HepG2 (cell line): ENCODE data around the gene SAP25. TPM values are rescaled to one million over a fixed set of nuclear protein-coding genes. Genes with fewer than 3 reads are reported as not detected.

Experiments used
- FIP1L1 ChIP-seq: fragments of 200-400 bp; formaldehyde crosslinking; IDR thresholded peaks from 2 replicates; pipeline ENCODE4 v1.6.1; 2018; ENCODE audit warnings: low read depth, mild to moderate bottlenecking, low read length, moderate library complexity, borderline replicate concordance; ENCODE audit not compliant: insufficient read depth
- IRF2 ChIP-seq: IDR thresholded peaks from 2 replicates; pipeline ENCODE4 v1.6.1; 2018; ENCODE audit warnings: missing genetic modification reagents, missing compliant biosample characterization
- POLR2G ChIP-seq: fragments of 200-400 bp; formaldehyde crosslinking; IDR thresholded peaks from 2 replicates; pipeline ENCODE4 v1.6.1; 2018; ENCODE audit warnings: mild to moderate bottlenecking, low read depth, low read length, moderate library complexity
- PTBP1 ChIP-seq: fragments of 200-400 bp; formaldehyde crosslinking; IDR thresholded peaks from 2 replicates; pipeline ENCODE4 v1.6.1; 2018; ENCODE audit warnings: low read length, low read depth; ENCODE audit not compliant: poor library complexity, severe bottlenecking
- SRSF1 ChIP-seq: fragments of 200-400 bp; formaldehyde crosslinking; optimal IDR thresholded peaks from 2 replicates; pipeline ENCODE3; 2017; ENCODE audit warnings: mild to moderate bottlenecking, low read depth, low read length, moderate library complexity
- TBX2 ChIP-seq: sonication (generic); formaldehyde crosslinking; IDR thresholded peaks from 2 replicates; pipeline ENCODE4 v1.5.0; 2020; ENCODE audit warnings: missing genetic modification reagents, mild to moderate bottlenecking, borderline replicate concordance
- ZNF644 ChIP-seq: IDR thresholded peaks from 2 replicates; pipeline ENCODE4 v1.6.1; 2016; ENCODE audit warnings: low read depth
- polyA plus RNA-seq, 8 experiments: library from polyadenylated mRNA; depleted of rRNA in 3 of 8; stranded (reverse) in 7 of 8; unstranded in 1 of 8; fragments of >200 nt; fragmentation: Illumina TruSeq in 4 of 8; extraction: Trizol in 4 of 8; gene quantifications; 2 replicates each; pipeline versions ENCODE4 v1.2.1 to v1.2.3, GENCODE V29; 2011 to 2016; ENCODE audit warnings: low read depth in 4 of 8, missing spikeins in 1 of 8, mixed read lengths in 1 of 8; ENCODE audit not compliant: insufficient read depth in 1 of 8
- total RNA-seq, 5 experiments: library from RNA; depleted of rRNA; stranded (reverse); fragments of >200 nt; fragmentation: Illumina TruSeq; extraction: Trizol; gene quantifications; 2 replicates each; pipeline ENCODE4 v1.2.3, GENCODE V29; 2016; ENCODE audit warnings: low read depth in 1 of 5
- TF ChIP-seq, protein P1 (sequence below): sonication (generic); formaldehyde crosslinking; IDR thresholded peaks from one replicate; pipeline ENCODE4 v1.5.1; 2020; ENCODE audit warnings: mild to moderate bottlenecking, missing genetic modification reagents; ENCODE audit errors: not compliant biosample characterization
- TF ChIP-seq, protein P2 (sequence below): IDR thresholded peaks from 2 replicates; pipeline ENCODE4 v1.6.1; 2016; ENCODE audit warnings: missing genetic modification reagents, missing compliant biosample characterization
- TF ChIP-seq, protein P3 (sequence below): fragments of 450-650 bp; IDR thresholded peaks from 2 replicates; pipeline ENCODE4 v1.6.1; 2016
- TF ChIP-seq, protein P4 (sequence below): sonication (generic); formaldehyde crosslinking; IDR thresholded peaks from 2 replicates; pipeline ENCODE4 v1.5.1; 2020; ENCODE audit warnings: mild to moderate bottlenecking, missing genetic modification reagents, moderate library complexity
- TF ChIP-seq, protein P5 (sequence below): sonication (generic); formaldehyde crosslinking; IDR thresholded peaks from 2 replicates; pipeline ENCODE4 v1.8.1; 2022; ENCODE audit warnings: low read depth, mild to moderate bottlenecking, missing genetic modification reagents

Gene SAP25
- total and polyA plus RNA-seq, 2 of the 13 experiments (the other 11 are each of a cell fraction or from before 2014, with no cell fraction given) = 0.15 to 0.20 TPM

DNA sequence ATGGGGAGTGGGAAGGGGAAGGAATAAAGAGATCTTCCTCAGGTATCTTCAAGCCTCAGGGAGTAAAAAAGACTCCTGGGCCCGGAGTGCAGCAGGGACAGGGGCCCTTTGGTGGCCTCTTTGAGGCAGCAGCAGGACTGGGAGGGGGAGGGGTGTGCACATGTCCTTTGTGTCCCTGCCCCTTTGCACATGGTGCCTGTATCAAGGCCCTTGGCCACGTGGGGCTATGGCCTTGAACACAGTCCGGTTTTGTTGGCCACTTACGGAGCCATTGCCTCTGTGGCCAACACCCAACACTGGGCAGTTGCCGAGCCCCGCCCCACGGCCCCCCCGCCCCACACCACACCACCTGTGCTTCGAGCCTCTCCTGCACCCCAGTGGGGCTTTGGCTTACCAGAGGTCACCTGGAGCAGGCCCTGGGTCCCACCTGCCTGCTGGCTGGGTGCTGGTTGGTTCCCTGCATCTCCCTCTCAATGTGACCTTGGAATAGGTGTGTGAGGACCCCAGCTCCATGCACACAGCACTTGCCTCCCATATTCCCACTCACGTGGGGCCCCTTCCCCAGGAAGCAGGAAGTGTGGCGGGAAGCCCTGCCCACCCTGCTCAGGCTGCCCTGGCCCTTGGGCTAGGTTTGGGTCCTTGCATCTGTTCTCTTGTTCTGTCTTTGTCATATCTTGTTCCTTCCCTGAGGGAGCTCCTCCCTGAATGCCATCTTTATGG lies 5.4 kb downstream of the SAP25 start (continued):
- TF ChIP-seq, protein P1, sequence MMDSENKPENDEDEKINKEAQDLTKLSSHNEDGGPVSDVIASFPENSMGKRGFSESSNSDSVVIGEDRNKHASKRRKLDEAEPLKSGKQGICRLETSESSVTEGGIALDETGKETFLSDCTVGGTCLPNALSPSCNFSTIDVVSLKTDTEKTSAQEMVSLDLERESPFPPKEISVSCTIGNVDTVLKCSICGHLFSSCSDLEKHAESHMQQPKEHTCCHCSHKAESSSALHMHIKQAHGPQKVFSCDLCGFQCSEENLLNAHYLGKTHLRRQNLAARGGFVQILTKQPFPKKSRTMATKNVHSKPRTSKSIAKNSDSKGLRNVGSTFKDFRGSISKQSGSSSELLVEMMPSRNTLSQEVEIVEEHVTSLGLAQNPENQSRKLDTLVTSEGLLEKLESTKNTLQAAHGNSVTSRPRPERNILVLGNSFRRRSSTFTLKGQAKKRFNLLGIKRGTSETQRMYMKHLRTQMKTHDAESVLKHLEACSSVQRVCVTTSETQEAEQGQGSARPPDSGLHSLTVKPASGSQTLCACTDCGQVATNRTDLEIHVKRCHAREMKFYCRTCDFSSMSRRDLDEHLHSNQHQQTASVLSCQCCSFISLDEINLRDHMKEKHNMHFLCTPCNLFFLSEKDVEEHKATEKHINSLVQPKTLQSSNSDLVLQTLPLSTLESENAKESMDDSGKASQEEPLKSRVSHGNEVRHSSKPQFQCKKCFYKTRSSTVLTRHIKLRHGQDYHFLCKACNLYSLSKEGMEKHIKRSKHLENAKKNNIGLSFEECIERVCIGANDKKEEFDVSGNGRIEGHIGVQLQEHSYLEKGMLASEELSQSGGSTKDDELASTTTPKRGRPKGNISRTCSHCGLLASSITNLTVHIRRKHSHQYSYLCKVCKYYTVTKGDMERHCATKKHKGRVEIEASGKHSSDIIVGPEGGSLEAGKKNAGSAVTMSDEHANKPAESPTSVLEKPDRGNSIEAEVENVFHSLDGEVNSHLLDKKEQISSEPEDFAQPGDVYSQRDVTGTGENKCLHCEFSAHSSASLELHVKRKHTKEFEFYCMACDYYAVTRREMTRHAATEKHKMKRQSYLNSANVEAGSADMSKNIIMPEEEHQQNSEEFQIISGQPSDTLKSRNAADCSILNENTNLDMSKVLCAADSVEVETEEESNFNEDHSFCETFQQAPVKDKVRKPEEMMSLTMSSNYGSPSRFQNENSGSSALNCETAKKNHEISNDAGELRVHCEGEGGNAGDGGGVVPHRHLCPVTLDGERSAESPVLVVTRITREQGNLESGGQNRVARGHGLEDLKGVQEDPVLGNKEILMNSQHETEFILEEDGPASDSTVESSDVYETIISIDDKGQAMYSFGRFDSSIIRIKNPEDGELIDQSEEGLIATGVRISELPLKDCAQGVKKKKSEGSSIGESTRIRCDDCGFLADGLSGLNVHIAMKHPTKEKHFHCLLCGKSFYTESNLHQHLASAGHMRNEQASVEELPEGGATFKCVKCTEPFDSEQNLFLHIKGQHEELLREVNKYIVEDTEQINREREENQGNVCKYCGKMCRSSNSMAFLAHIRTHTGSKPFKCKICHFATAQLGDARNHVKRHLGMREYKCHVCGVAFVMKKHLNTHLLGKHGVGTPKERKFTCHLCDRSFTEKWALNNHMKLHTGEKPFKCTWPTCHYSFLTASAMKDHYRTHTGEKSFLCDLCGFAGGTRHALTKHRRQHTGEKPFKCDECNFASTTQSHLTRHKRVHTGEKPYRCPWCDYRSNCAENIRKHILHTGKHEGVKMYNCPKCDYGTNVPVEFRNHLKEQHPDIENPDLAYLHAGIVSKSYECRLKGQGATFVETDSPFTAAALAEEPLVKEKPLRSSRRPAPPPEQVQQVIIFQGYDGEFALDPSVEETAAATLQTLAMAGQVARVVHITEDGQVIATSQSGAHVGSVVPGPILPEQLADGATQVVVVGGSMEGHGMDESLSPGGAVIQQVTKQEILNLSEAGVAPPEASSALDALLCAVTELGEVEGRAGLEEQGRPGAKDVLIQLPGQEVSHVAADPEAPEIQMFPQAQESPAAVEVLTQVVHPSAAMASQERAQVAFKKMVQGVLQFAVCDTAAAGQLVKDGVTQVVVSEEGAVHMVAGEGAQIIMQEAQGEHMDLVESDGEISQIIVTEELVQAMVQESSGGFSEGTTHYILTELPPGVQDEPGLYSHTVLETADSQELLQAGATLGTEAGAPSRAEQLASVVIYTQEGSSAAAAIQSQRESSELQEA (CRISPR knock-in tag) = peak; percentile 81
- no peak for TF ChIP-seq PTBP1
- TF ChIP-seq, protein P2, sequence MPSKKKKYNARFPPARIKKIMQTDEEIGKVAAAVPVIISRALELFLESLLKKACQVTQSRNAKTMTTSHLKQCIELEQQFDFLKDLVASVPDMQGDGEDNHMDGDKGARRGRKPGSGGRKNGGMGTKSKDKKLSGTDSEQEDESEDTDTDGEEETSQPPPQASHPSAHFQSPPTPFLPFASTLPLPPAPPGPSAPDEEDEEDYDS = peak; percentile 39; the same call in 1 of the 2 replicates
- TF ChIP-seq ZNF644 = peak; percentile 100
- 0 out of 2 replicates have a peak, but pooled peaks have one; percentile 14 for TF ChIP-seq FIP1L1
- TF ChIP-seq, protein P3, sequence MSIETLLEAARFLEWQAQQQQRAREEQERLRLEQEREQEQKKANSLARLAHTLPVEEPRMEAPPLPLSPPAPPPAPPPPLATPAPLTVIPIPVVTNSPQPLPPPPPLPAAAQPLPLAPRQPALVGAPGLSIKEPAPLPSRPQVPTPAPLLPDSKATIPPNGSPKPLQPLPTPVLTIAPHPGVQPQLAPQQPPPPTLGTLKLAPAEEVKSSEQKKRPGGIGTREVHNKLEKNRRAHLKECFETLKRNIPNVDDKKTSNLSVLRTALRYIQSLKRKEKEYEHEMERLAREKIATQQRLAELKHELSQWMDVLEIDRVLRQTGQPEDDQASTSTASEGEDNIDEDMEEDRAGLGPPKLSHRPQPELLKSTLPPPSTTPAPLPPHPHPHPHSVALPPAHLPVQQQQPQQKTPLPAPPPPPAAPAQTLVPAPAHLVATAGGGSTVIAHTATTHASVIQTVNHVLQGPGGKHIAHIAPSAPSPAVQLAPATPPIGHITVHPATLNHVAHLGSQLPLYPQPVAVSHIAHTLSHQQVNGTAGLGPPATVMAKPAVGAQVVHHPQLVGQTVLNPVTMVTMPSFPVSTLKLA = peak; percentile 98
- TF ChIP-seq, protein P4, sequence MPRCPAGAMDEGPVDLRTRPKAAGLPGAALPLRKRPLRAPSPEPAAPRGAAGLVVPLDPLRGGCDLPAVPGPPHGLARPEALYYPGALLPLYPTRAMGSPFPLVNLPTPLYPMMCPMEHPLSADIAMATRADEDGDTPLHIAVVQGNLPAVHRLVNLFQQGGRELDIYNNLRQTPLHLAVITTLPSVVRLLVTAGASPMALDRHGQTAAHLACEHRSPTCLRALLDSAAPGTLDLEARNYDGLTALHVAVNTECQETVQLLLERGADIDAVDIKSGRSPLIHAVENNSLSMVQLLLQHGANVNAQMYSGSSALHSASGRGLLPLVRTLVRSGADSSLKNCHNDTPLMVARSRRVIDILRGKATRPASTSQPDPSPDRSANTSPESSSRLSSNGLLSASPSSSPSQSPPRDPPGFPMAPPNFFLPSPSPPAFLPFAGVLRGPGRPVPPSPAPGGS = no peak
- TF ChIP-seq, protein P5, sequence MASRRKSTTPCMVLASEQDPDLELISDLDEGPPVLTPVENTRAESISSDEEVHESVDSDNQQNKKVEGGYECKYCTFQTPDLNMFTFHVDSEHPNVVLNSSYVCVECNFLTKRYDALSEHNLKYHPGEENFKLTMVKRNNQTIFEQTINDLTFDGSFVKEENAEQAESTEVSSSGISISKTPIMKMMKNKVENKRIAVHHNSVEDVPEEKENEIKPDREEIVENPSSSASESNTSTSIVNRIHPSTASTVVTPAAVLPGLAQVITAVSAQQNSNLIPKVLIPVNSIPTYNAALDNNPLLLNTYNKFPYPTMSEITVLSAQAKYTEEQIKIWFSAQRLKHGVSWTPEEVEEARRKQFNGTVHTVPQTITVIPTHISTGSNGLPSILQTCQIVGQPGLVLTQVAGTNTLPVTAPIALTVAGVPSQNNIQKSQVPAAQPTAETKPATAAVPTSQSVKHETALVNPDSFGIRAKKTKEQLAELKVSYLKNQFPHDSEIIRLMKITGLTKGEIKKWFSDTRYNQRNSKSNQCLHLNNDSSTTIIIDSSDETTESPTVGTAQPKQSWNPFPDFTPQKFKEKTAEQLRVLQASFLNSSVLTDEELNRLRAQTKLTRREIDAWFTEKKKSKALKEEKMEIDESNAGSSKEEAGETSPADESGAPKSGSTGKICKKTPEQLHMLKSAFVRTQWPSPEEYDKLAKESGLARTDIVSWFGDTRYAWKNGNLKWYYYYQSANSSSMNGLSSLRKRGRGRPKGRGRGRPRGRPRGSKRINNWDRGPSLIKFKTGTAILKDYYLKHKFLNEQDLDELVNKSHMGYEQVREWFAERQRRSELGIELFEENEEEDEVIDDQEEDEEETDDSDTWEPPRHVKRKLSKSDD = peak; percentile 79; the same call in 1 of the 2 replicates
- peak; percentile 82 for TF ChIP-seq IRF2
- TF ChIP-seq SRSF1 = no peak
- peak; percentile 74 for TF ChIP-seq POLR2G
- TF ChIP-seq TBX2 (CRISPR knock-in tag) = peak; percentile 79; the same call in 1 of the 2 replicates
